LNCAP (cell line): ENCODE data around the gene PLCL1.

Experiments used
- TF ChIP-seq, protein P1 (sequence below): fragments of 450-650 bp; IDR thresholded peaks from 2 replicates; pipeline ENCODE4 v1.5.1; 2017; ENCODE audit warnings: mild to moderate bottlenecking

The PLCL1 gene

DNA sequence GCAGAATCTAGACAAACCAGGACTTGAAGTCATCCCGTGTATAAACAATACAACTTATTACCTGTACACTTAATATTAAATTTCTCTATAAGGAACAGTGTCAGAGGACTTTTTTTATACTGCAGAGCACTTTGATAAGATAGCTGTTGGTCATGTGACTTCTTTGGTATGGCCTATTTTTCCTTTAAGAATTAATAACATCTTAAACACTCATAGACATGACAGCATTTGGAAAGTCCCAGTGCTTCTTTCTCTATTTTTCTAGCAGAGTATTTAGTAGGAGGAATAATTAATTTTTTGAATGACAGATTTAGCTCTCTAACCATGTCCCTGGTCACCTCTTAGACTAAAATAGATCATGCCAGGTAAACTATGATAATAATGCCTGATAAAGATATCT, 59.4 kb downstream of the PLCL1 start:
- TF ChIP-seq, protein P1, sequence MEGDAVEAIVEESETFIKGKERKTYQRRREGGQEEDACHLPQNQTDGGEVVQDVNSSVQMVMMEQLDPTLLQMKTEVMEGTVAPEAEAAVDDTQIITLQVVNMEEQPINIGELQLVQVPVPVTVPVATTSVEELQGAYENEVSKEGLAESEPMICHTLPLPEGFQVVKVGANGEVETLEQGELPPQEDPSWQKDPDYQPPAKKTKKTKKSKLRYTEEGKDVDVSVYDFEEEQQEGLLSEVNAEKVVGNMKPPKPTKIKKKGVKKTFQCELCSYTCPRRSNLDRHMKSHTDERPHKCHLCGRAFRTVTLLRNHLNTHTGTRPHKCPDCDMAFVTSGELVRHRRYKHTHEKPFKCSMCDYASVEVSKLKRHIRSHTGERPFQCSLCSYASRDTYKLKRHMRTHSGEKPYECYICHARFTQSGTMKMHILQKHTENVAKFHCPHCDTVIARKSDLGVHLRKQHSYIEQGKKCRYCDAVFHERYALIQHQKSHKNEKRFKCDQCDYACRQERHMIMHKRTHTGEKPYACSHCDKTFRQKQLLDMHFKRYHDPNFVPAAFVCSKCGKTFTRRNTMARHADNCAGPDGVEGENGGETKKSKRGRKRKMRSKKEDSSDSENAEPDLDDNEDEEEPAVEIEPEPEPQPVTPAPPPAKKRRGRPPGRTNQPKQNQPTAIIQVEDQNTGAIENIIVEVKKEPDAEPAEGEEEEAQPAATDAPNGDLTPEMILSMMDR, result no peak

DNA sequence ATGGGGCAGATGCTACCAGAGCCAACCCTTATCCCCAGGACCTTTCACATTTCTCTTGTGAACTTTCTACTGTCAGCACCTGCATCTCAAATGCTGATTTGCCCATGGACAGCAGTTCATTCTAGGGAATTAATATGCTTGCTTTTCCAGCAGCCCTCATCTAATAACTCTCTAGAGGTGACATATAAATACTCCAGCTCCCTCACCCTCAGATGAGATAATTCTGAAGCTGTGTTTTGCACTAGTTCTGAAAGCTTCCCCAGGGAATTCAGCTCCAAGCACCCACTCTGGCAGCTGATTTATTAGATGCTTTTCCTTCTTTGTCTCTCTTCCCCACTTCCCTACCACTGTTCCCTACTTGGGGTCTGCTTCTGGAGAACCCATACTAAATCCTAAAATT, 62.1 kb downstream of the PLCL1 start:
- TF ChIP-seq, protein P1, result no peak

DNA sequence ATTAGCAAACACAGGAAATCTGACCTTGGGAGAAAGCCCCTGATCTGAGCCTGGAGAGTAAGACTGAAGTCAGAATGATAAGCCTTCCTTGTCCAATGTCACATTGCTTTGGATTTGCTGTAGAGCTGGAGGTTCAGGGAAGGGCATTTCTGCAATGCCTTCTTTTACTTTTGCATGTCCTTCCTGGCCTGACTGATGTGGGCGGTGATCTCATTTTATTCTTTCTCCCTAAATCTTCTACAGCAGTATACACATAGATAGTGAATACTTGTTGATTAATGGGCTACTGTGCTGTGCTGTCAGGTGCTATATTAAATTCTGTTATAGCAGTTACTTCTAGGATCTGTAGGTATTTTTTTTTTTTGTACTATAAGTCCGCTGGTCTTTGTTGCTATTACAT, 62.6 kb downstream of the PLCL1 start:
- TF ChIP-seq, protein P1, result no peak

DNA sequence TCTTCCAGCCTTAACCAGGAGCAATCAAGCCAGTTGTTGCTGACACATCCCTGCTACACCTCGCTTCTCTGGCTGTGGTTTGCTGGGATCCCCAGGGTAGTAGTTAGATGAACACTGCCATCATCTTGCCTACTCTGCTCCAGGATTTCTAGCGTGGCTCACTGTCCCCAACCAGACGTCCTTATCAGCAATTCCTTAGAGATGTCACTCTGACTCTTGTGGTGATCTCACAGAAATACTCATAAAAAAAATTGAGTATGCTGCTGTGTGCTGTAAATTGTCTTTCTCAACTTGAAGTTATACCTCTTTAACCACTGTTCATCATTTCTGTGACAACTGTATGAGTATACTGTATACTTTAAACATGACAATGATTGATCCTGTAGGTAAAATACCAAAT, 63.2 kb downstream of the PLCL1 start:
- TF ChIP-seq, protein P1, result no peak

DNA sequence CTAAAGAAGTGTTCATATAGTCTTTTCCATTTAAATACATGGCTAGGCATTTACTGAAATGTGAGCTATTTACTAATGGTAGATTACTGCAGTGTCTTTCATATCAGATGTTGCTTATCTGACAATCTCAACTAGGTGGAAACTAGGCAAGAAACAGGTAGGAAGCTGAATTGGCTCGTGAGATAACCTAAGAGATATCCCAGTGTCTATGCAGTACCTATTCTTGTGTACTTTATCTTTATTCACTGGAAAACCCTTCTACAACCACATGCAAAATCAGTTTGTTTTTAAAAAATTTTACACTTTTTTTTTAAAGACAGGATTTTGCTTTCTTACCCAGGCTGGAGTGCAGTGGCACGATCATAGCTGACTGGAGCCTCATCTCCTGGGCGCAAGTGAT, 63.8 kb downstream of the PLCL1 start:
- TF ChIP-seq, protein P1, result no peak

DNA sequence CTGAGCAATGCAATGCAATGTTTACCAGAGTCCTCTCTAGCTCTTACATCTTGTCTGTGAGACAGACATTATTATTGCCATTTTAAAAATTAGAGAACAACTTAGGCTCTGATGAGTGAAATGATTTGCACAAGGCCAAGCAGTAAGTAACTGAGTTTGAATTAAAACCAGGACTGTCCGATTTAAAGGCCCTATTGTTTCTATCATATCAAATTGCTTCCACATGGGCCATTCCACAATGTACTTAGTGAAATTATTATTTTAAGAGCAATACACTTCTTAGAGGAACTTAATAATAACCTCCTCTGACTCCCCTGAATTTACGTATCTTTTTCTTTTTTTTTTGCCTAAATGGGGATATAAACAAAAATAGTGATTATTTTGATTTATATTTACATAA, 64.6 kb downstream of the PLCL1 start:
- TF ChIP-seq, protein P1, result no peak

DNA sequence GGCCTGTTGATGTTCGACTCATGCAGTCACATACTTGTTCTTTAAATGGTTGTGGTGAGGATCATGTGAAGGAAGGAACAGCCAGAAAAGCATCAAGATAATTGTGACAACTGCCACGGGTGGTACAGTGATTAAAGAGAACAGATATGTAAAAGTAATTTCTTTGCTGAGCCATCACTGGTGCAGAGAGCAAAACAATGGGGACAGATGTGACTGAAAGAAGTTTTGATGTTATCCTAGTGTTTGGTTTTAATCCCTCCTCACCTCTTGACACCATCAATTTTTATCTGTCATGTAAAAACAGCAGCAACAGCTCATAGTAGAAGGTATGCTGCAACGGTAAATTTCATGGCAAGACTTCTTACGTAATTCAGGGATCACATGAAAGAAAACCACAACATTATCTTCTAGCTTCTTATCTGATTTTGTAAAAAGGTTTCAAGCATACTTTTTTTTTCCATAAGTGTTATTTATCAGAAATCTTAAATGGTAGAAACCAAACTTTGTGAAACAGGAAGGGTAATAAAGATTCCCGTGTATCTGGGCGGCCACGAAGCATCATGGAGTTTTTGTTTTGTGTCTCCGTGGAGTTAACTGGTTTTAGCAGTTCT, 65.2 kb downstream of the PLCL1 start:
- TF ChIP-seq, protein P1, result no peak

DNA sequence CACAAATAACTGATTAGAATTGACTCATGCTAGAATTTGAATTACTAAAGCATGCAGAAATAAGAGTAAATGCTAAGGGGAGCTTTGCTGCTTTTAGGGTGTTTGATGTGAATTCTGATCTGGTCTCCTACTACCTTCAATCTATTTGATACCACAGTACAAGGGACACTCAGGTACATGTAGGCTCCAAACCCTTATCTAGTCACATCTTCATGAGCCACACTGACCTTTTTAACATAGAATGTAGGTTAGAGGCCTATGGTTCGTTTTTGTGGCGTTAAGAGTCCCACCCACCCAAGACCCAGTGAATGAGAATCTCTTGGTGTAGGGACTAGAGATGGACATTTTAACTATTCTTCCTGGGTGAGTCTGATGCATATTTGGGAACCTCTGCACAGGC, 65.7 kb downstream of the PLCL1 start:
- TF ChIP-seq, protein P1, result no peak
